Keratinocyte (primary cell): Measurements from ENCODE around the gene NT5C. TPM values are rescaled to one million over a fixed set of nuclear protein-coding genes. Genes with fewer than 3 reads are reported as not detected.

Experiments
- DNase-seq: peaks from one replicate; pipeline ENCODE4 v3.0.0-alpha.2; 2011; ENCODE audit warnings: low read depth, missing footprints, low spot score
- FAIRE-seq: peaks from 2 replicates; lab custom pipeline; 2011; peaks lifted over from hg19 to GRCh38; lab: Jason Lieb, UNC
- H2AFZ ChIP-seq: 2 replicates; pipeline ENCODE4 v1.6.0; 2012; ENCODE audit warnings: low read length, control low read depth, inconsistent platforms; ENCODE audit not compliant: control insufficient read depth
- H3K27ac ChIP-seq: 2 replicates; pipeline ENCODE4 v1.5.1; 2011; ENCODE audit warnings: low read length; ENCODE audit not compliant: control insufficient read depth, insufficient read depth
- H3K27me3 ChIP-seq: 3 replicates; pipeline ENCODE4 v1.6.0; 2011; ENCODE audit warnings: low read length; ENCODE audit not compliant: control insufficient read depth, insufficient read depth; ENCODE audit errors: extremely low read depth
- H3K36me3 ChIP-seq, 2 experiments: 2 replicates in 1 of 2; 3 replicates in 1 of 2; pipeline ENCODE4 v1.5.1; 2011; ENCODE audit warnings: low read length in 2 of 2, mild to moderate bottlenecking in 1 of 2; ENCODE audit not compliant: control insufficient read depth in 2 of 2, insufficient read depth in 2 of 2; ENCODE audit errors: extremely low read depth in 1 of 2
- H3K4me1 ChIP-seq: 3 replicates; pipeline ENCODE4 v1.5.1; 2011; ENCODE audit warnings: low read length; ENCODE audit not compliant: control insufficient read depth, insufficient read depth; ENCODE audit errors: extremely low read depth
- H3K4me2 ChIP-seq: 3 replicates; pipeline ENCODE4 v1.6.0; 2011; ENCODE audit warnings: low read depth, low read length; ENCODE audit not compliant: control insufficient read depth, insufficient read depth; ENCODE audit errors: extremely low read depth
- H3K4me3 ChIP-seq, 3 experiments: fragments of 200-600 bp in 1 of 3; sonication (generic) in 1 of 3; 2 replicates in 2 of 3; 3 replicates in 1 of 3; pipeline ENCODE4 v1.5.1; 2011 to 2016; ENCODE audit warnings: low read length in 3 of 3, mild to moderate bottlenecking in 3 of 3, control low read depth in 2 of 3, inconsistent platforms in 1 of 3, low read depth in 1 of 3, mixed read lengths in 1 of 3, mixed run types in 1 of 3, moderate library complexity in 1 of 3; ENCODE audit not compliant: control insufficient read depth in 2 of 3, insufficient read depth in 2 of 3; ENCODE audit errors: extremely low read depth in 1 of 3
- H3K79me2 ChIP-seq: 2 replicates; pipeline ENCODE4 v1.6.0; 2012; ENCODE audit warnings: low read length; ENCODE audit not compliant: control insufficient read depth, insufficient read depth
- H3K9ac ChIP-seq: 3 replicates; pipeline ENCODE4 v1.6.0; 2011; ENCODE audit warnings: low read length; ENCODE audit not compliant: control insufficient read depth, insufficient read depth; ENCODE audit errors: extremely low read depth
- H3K9me1 ChIP-seq: 3 replicates; pipeline ENCODE4 v1.6.0; 2011; ENCODE audit warnings: low read length; ENCODE audit not compliant: control insufficient read depth, insufficient read depth; ENCODE audit errors: extremely low read depth
- H3K9me3 ChIP-seq: 2 replicates; pipeline ENCODE4 v1.5.1; 2012; ENCODE audit warnings: low read depth, low read length; ENCODE audit not compliant: control insufficient read depth
- H4K20me1 ChIP-seq: 3 replicates; pipeline ENCODE4 v1.6.0; 2011; ENCODE audit warnings: low read length; ENCODE audit not compliant: control insufficient read depth, insufficient read depth; ENCODE audit errors: extremely low read depth
- CTCF ChIP-seq, 3 experiments: IDR thresholded peaks in 1 of 3; conservative IDR thresholded peaks in 1 of 3; optimal IDR thresholded peaks in 1 of 3; 2 replicates in 2 of 3; 3 replicates in 1 of 3; pipeline versions ENCODE3 to v1.5.1; 2011; ENCODE audit warnings: low read length in 3 of 3, mild to moderate bottlenecking in 3 of 3, moderate library complexity in 2 of 3, control low read depth in 1 of 3, inconsistent platforms in 1 of 3; ENCODE audit not compliant: insufficient read depth in 2 of 3; ENCODE audit errors: extremely low read depth in 1 of 3
- EZH2 ChIP-seq: IDR thresholded peaks from one replicate; pipeline ENCODE4 v1.6.1; 2012; ENCODE audit warnings: inconsistent platforms, mild to moderate bottlenecking, low read length, moderate library complexity
- dilution Hi-C: fragments of 300-500 bp; cut with MboI; formaldehyde crosslinking; loops from one replicate; pipeline ENCODE4 v1.7.0; 2020; ENCODE audit warnings: low sequenced_read_pairs; ENCODE audit not compliant: extremely low pct_ligation_motif_present
- polyA plus RNA-seq, 5 experiments: library from polyadenylated mRNA; depleted of rRNA in 3 of 5; stranded (reverse) in 3 of 5; stranded (forward) in 1 of 5; unstranded in 1 of 5; fragments of >200 nt; gene quantifications; 1 replicate in 1 of 5; 2 replicates in 3 of 5; 3 replicates in 1 of 5; pipeline versions ENCODE4 v1.2.1 to v1.2.3, GENCODE V29; 2011 to 2012; ENCODE audit warnings: missing spikeins in 2 of 5, low read depth in 1 of 5, low replicate concordance in 1 of 5

NT5C gene
- polyA plus RNA-seq, 1 donor (not counting 4 experiments of a cell fraction or from before 2014, with no cell fraction given) = 29.9 TPM

GRCh38 chr17:75113798-75114551 lies 17.6 kb downstream of the NT5C start:
- Histone ChIP-seq H3K4me3 (peak overlapping the region; percentile 14 to 59 (median 58)), H3K9ac (peak overlapping the region; percentile 69), H3K4me1 (peaks cover 17% of the 10 kb centered on the region), H3K79me2 (no peaks in the 10 kb centered on the region), H2AFZ (peak overlapping the region; percentile 85), H3K36me3 (peaks cover 0 to 4% of the 10 kb centered on the region in 2 experiments), H4K20me1 (no peaks in the 10 kb centered on the region), H3K9me1 (no peaks in the 10 kb centered on the region), H3K4me2 (peak overlapping the region; percentile 73), H3K27me3 (no peaks in the 10 kb centered on the region), H3K9me3 (no peaks in the 10 kb centered on the region), H3K27ac (peak overlapping the region; percentile 65)
- peak; percentile 71 for DNase-seq
- TF ChIP-seq CTCF (optimal IDR thresholded peaks at IDR 0.05 in 1 of 3, IDR thresholded peaks at IDR 0.05 in 1 of 3, conservative IDR thresholded peaks at IDR 0.05 in 1 of 3; ENCODE audit: extremely low read depth in 1 of 3, insufficient read depth in 2 of 3, low read length in 3 of 3) = peak; percentile 85 to 96 (median 90)
- no peak for TF ChIP-seq EZH2
- dilution Hi-C loops = no loop called here
- no peak for FAIRE-seq

- peaks cover 0 to 2% of the 10 kb centered on the region in 2 experiments for H3K36me3 ChIP-seq
- no peaks in the 10 kb centered on the region for H3K27me3 ChIP-seq
- H3K4me1 ChIP-seq = peaks cover 17% of the 10 kb centered on the region
- dilution Hi-C loops = no loop called here
- H4K20me1 ChIP-seq = no peaks in the 10 kb centered on the region
- no peak overlapping the region for H3K4me2 ChIP-seq
- no peaks in the 10 kb centered on the region for H3K79me2 ChIP-seq
- TF ChIP-seq CTCF (optimal IDR thresholded peaks at IDR 0.05 in 1 of 3, IDR thresholded peaks at IDR 0.05 in 1 of 3, conservative IDR thresholded peaks at IDR 0.05 in 1 of 3; ENCODE audit: extremely low read depth in 1 of 3, insufficient read depth in 2 of 3, low read length in 3 of 3) (no peak), EZH2 (no peak)
- H3K4me3 ChIP-seq = no peak overlapping the region
- no peaks in the 10 kb centered on the region for H3K9me3 ChIP-seq
- no peak for DNase-seq
- FAIRE-seq = no peak
- no peak overlapping the region for H3K9ac ChIP-seq
- no peak overlapping the region for H2AFZ ChIP-seq
- H3K9me1 ChIP-seq = no peaks in the 10 kb centered on the region
- no peak overlapping the region for H3K27ac ChIP-seq
Observed at GRCh38 chr17:75111777-75112335, 19.7 kb downstream of the NT5C start.
